C4-2B (cell line): ENCODE data around the gene FGD2.

ENCODE experiments used
- CTCF ChIP-seq: fragments of 450-650 bp; conservative IDR thresholded peaks from 2 replicates; pipeline ENCODE4 v1.5.1; 2017; ENCODE audit warnings: mild to moderate bottlenecking
- ZFX ChIP-seq: fragments of 450-650 bp; IDR thresholded peaks from 2 replicates; pipeline ENCODE4 v1.6.1; 2017

GRCh38 chr6:37013516-37014491 is 8.3 kb downstream of the FGD2 start:
- TF ChIP-seq CTCF: no peak
- no peak for TF ChIP-seq ZFX
